Cardiac muscle cell (in vitro differentiated cells and primary cell): ENCODE measurements around the gene NRP2. TPM values are rescaled to one million over a fixed set of nuclear protein-coding genes. Genes with fewer than 3 reads are reported as not detected.

Experiments
- DNase-seq, 2 donors: peaks; one replicate each; pipeline versions ENCODE4 v3.0.0 to v3.0.0-alpha.2; 2010 to 2017; ENCODE audit warnings: low read depth in 1 of 2, low spot score in 1 of 2
- H3K27ac ChIP-seq: fragments of 200-600 bp; sonication (generic); 2 replicates; pipeline ENCODE4 v1.5.1; 2016
- H3K27me3 ChIP-seq: fragments of 200-600 bp; sonication (generic); 2 replicates; pipeline ENCODE4 v1.6.0; 2016; ENCODE audit warnings: control low read depth
- H3K36me3 ChIP-seq: fragments of 200-600 bp; sonication (generic); 2 replicates; pipeline ENCODE4 v1.5.1; 2016; ENCODE audit warnings: control low read depth
- H3K4me1 ChIP-seq: fragments of 200-600 bp; sonication (generic); 2 replicates; pipeline ENCODE4 v1.8.1; 2017; ENCODE audit warnings: low read depth, mild to moderate bottlenecking, mixed run types
- H3K4me3 ChIP-seq: fragments of 200-600 bp; sonication (generic); 2 replicates; pipeline ENCODE4 v1.5.1; 2016; ENCODE audit warnings: mild to moderate bottlenecking
- H3K9me3 ChIP-seq: fragments of 200-600 bp; sonication (generic); 2 replicates; pipeline ENCODE4 v1.5.1; 2017; ENCODE audit warnings: low read depth, mild to moderate bottlenecking, control low read depth
- CTCF ChIP-seq: IDR thresholded peaks from 2 replicates; pipeline ENCODE4 v1.5.1; 2012; ENCODE audit warnings: low read depth, mild to moderate bottlenecking, low read length
- polyA plus RNA-seq: library from polyadenylated mRNA; unstranded; fragments of >200 nt; fragmentation: Nextera tagmentation; extraction: Ambion mirVana; gene quantifications from 2 replicates; pipeline ENCODE4 v1.2.1, GENCODE V29; 2016
- total RNA-seq: library from RNA; depleted of rRNA; stranded (reverse); fragments of >200 nt; gene quantifications from 2 replicates; pipeline ENCODE4 v1.2.3, GENCODE V29; 2016

Gene NRP2
- total and polyA plus RNA-seq, 2 experiments from 2014 or later = 35.2 to 166 TPM

- Histone ChIP-seq H3K36me3 (no peaks in the 10 kb centered on the region), H3K27ac (no peak overlapping the region), H3K4me3 (no peak overlapping the region), H3K9me3 (no peaks in the 10 kb centered on the region), H3K4me1 (no peaks in the 10 kb centered on the region), H3K27me3 (no peaks in the 10 kb centered on the region)
- TF ChIP-seq CTCF = no peak
- no peak for DNase-seq
Measured at GRCh38 chr2:205835251-205835791, 153.0 kb downstream of the NRP2 start.

GRCh38 chr2:205835923-205836322 is 153.6 kb downstream of the NRP2 start:
- no peak for DNase-seq
- no peaks in the 10 kb centered on the region for H3K9me3 ChIP-seq
- no peaks in the 10 kb centered on the region for H3K36me3 ChIP-seq
- no peak overlapping the region for H3K27ac ChIP-seq
- no peak overlapping the region for H3K4me3 ChIP-seq
- TF ChIP-seq CTCF = no peak
- no peaks in the 10 kb centered on the region for H3K4me1 ChIP-seq
- no peaks in the 10 kb centered on the region for H3K27me3 ChIP-seq

DNA sequence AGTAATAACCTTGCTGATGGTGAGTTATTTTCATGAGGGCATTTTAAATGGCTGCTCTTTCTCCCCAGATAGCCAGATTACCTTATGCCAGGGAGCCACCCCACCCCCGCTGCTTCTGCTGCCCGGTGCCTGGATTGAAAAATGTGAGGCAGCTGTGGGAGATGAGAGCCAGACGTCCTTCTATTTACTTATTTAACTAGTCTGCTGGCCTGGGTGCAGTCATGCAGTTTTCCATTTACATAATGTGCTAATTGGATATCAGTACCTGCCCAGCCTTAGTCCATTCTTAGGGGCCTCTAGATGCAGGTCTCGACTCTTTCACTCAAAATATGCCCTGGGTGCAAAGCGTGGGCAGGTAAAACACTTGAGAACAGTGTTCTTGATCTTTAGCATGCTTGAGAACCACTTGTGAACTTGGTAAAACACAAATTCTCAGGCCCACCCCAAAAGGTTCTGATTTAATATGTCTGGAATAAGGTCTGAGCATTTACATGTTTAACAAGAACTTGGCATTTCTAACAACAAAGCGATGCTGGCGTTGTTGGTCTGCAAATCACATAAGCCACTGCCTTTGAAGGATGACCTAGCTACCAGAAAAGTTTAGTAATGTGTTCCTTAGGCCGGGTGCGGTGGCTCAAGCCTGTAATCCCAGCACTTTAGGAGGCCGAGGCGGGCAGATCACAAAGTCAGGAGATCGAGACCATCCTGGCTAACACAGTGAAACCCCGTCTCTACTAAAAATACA is 154.3 kb downstream of the NRP2 start:
- H3K4me1 ChIP-seq = no peaks in the 10 kb centered on the region
- no peak overlapping the region for H3K27ac ChIP-seq
- DNase-seq = peak in 1 of 2 donors; percentile 8
- no peak overlapping the region for H3K4me3 ChIP-seq
- H3K27me3 ChIP-seq = no peaks in the 10 kb centered on the region
- no peaks in the 10 kb centered on the region for H3K36me3 ChIP-seq
- no peaks in the 10 kb centered on the region for H3K9me3 ChIP-seq
- no peak for TF ChIP-seq CTCF

- Histone ChIP-seq H3K9me3 (no peaks in the 10 kb centered on the region), H3K4me1 (no peaks in the 10 kb centered on the region), H3K27ac (no peak overlapping the region), H3K27me3 (no peaks in the 10 kb centered on the region), H3K4me3 (no peak overlapping the region), H3K36me3 (no peaks in the 10 kb centered on the region)
- TF ChIP-seq CTCF = no peak
- no peak for DNase-seq
Measured at GRCh38 chr2:205837663-205838062, 155.4 kb downstream of the NRP2 start.

DNA sequence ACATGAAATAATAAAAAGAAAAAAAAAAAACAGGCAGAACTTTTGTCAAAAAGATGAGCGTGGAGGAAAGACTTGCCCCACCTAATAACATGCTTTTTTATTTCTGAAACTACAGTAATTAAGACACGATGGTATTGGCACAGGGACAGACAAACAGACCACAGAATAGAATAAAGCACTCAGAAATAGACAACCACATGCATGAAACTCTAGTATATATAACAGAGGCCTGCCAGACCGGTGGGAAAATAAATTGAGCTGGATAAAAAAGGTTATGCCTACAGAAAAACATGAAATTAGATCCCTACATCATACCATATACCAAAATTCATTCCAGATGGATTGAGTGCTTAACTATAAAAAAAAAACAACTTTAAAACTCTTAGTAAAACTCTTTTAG is 163.1 kb downstream of the NRP2 start:
- Histone ChIP-seq H3K27me3 (no peaks in the 10 kb centered on the region), H3K4me3 (no peak overlapping the region), H3K4me1 (no peaks in the 10 kb centered on the region), H3K36me3 (no peaks in the 10 kb centered on the region), H3K9me3 (no peaks in the 10 kb centered on the region), H3K27ac (no peak overlapping the region)
- no peak for DNase-seq
- no peak for TF ChIP-seq CTCF
